ENCODE measurements around the gene PIWIL1.

PIWIL1 gene

GRCh38 chr12:130375296-130376287 lies 37.9 kb downstream of the PIWIL1 start:
- no peak for DNase-seq

- DNase-seq, result no peak
These were observed 45.1 kb downstream of the PIWIL1 start for GRCh38 chr12:130382818-130383217.

DNA sequence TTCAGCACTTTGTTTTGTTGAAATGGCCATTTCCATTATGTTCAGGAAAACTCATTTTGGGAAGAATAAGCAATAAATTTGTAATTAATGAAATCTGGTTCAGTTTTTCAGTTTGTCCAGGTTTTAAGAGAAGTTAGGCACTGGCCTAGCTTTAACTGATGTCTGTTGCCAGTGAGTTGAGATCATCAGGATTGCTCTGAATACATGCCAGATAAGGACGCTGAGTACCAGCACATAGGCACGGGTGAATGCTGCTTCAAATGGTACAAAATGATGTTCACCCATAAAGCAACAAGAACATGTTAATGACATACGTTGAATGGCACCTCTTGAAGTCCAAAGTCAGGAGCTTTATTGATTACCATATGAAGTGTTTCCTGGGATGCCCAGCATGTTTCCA lies 46.5 kb downstream of the PIWIL1 start:
- DNase-seq, result no peak

- DNase-seq, result no peak
These were observed 47.5 kb downstream of the PIWIL1 start for GRCh38 chr12:130385193-130385592.

GRCh38 chr12:130391186-130391585 lies 53.5 kb downstream of the PIWIL1 start:
- DNase-seq, result no peak

DNA sequence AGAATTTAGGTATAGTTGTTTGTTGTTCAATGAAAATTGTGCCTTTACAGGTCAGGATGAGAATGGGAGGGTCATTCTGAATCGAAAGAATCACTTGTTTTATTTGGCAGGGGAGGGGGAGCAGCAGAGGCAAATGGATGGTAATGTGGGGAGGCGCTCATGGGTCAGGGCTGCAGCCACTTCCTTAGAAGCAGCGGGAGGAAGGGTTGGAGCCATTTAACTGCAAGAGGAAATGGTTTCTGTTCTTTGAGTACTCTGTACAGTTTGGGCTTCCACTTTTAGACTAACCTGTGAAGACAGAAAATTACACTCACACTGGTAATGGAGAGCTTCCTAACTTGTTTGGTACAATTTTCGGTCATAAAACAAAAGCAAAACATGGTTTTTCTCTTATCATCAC lies 57.2 kb downstream of the PIWIL1 start:
- DNase-seq, result no peak

DNA sequence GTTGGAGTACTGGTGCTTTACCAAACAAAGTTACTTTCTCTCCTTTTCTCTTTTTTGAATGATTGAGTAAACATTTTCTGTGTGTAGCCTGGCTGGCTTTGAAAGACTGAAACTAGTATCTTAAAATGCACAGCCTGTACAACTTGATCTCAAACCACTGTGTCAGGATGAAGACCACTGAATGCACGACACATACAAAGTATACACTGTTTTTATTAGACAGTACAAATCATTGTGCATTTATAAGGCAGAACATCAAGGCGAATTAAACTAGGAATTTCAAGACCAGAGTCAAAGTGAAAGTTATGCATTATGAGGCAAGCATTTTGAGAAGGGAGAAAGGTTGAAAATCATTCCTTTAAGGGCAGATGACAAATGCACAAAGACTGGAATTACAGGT lies 59.0 kb downstream of the PIWIL1 start:
- no peak for DNase-seq

- DNase-seq, result no peak
These were observed 60.6 kb downstream of the PIWIL1 start for GRCh38 chr12:130398100-130398848.

DNA sequence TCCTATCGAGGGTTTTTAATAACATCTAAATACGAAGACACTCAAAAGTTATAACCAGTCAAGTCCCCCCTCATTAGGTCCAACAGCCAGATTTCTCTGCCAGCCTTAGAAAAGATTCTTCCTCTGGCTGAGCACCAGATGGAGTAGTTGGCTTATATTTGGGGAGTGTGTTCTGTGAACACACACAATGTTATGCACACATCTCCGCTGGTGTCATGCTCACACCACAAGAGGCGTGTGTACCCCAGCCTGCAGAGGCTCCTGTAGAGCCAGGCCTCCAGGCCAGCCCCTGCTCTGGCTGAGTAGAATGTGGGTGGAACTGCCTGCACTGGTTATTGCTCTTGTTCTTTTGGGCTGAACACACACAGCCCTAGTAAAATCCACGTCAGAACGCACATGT lies 64.0 kb downstream of the PIWIL1 start:
- peak; percentile 2 to 23 for DNase-seq

- DNase-seq, result no peak
These were observed 67.6 kb downstream of the PIWIL1 start for GRCh38 chr12:130405332-130405731.

DNA sequence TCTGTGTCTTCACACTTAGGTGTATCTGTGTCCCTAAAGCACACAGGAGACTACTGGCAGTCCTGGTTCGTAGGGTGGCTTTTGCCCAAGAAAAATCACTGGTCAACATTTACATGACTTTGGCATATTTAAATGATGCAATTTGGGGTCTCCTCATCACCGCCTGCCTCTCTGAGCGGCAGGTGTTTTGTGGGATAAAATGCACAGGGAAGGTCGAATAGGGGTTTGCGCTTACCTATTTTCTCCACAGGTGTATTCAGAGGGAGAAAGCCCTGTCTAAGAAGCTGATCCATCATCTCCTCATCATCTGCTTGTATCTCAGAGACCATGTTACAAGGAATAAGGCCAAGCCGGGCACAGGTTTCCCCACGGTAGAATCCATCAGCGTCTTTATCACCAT lies 74.7 kb downstream of the PIWIL1 start:
- DNase-seq, result no peak

GRCh38 chr12:130413909-130414308 lies 76.2 kb downstream of the PIWIL1 start:
- DNase-seq, result no peak

- no peak for DNase-seq
These were observed 76.7 kb downstream of the PIWIL1 start for GRCh38 chr12:130414381-130414780.

GRCh38 chr12:130418251-130418650 lies 80.6 kb downstream of the PIWIL1 start:
- DNase-seq, result no peak

GRCh38 chr12:130419116-130419515 lies 81.4 kb downstream of the PIWIL1 start:
- no peak for DNase-seq

DNA sequence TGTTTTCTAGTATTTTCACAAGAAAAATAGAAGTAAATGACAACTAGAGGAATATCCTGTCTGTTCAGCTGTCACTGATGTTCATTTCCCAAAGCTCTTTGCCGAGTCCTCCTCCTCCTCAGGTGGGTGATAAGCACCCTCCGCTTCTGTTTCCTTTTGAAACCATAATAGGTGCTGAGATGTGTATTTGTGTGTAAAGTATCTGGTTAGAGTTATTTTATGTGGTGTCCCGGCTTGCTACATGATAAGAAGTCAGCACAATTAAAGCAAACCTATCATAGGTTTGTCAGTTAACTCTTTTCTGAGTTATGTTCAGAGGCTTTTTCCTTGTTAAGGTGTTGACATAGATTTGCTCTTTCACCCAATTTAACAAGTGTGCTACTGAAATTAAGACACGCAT lies 82.4 kb downstream of the PIWIL1 start:
- no peak for DNase-seq

GRCh38 chr12:130421896-130422295 lies 84.2 kb downstream of the PIWIL1 start:
- no peak for DNase-seq

Data from SHP77 (cell line).